Breast epithelium (tissue), 3 donors: ENCODE data around the gene C1QL3.

Source experiments
- POLR2A ChIP-seq: fragments of 450-650 bp; IDR thresholded peaks from one replicate; pipeline ENCODE4 v1.6.1; 2016; ENCODE audit warnings: antibody characterized with exemption, mild to moderate bottlenecking, moderate library complexity
- POLR2AphosphoS5 ChIP-seq, 3 donors: sonication (generic); formaldehyde crosslinking; IDR thresholded peaks; one replicate each; pipeline ENCODE4 v1.6.1; 2017; ENCODE audit warnings: antibody characterized with exemption in 3 of 3
- TF ChIP-seq, protein P1 (sequence below), 3 donors: fragments of 450-650 bp; IDR thresholded peaks; one replicate each; pipeline ENCODE4 v1.5.1; 2016 to 2017; ENCODE audit warnings: antibody characterized with exemption in 3 of 3, mild to moderate bottlenecking in 3 of 3, moderate library complexity in 3 of 3

DNA sequence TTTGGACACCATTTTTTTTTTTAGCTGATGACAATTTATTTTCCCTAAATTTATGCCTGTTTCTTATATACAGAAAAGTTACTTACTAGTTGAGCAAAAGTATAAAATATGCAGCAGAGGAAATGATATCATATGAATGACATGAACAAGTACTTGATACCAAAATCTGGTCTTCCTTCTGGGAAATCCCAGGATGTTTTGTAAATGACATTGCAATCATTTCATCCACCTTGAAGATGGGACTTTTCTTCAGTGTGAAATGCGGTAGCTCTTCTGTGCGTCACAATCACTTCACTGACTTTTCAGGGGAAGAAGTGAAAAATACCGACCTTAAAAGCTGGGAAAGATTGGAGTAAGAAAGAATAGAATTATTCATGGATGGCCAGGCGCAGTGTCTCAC, 23.8 kb downstream of the C1QL3 start:
- no peak for TF ChIP-seq POLR2A
- TF ChIP-seq, protein P1, sequence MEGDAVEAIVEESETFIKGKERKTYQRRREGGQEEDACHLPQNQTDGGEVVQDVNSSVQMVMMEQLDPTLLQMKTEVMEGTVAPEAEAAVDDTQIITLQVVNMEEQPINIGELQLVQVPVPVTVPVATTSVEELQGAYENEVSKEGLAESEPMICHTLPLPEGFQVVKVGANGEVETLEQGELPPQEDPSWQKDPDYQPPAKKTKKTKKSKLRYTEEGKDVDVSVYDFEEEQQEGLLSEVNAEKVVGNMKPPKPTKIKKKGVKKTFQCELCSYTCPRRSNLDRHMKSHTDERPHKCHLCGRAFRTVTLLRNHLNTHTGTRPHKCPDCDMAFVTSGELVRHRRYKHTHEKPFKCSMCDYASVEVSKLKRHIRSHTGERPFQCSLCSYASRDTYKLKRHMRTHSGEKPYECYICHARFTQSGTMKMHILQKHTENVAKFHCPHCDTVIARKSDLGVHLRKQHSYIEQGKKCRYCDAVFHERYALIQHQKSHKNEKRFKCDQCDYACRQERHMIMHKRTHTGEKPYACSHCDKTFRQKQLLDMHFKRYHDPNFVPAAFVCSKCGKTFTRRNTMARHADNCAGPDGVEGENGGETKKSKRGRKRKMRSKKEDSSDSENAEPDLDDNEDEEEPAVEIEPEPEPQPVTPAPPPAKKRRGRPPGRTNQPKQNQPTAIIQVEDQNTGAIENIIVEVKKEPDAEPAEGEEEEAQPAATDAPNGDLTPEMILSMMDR (IDR thresholded peaks at IDR 0.05) = no peak
- no peak for TF ChIP-seq POLR2AphosphoS5 (IDR thresholded peaks at IDR 0.05)
